ENCODE results near the gene ZNF57.
"Not testable (repeated sequence)": the region's sequence is repeated elsewhere in the genome, so short reads cannot be mapped to it uniquely, and the experiment has no call there.

The ZNF57 gene

GRCh38 chr19:2952953-2953481 lies 52.3 kb downstream of the ZNF57 start:
- DNase-seq (ENCODE audit: low read depth in 2 of 2) = no peak

GRCh38 chr19:2957160-2957559 lies 56.4 kb downstream of the ZNF57 start:
- DNase-seq (ENCODE audit: low read depth in 2 of 2) = no peak

GRCh38 chr19:2960120-2960519 lies 59.4 kb downstream of the ZNF57 start:
- no peak for DNase-seq (ENCODE audit: low read depth in 2 of 2)

GRCh38 chr19:2962018-2962670 lies 61.4 kb downstream of the ZNF57 start:
- peak in 1 of 2 donors; percentile 61 for DNase-seq (ENCODE audit: low read depth in 2 of 2)

GRCh38 chr19:2963122-2963521 lies 62.4 kb downstream of the ZNF57 start:
- no peak for DNase-seq (ENCODE audit: low read depth in 2 of 2)

GRCh38 chr19:2963631-2964030 lies 62.9 kb downstream of the ZNF57 start:
- not testable (repeated sequence) for DNase-seq (ENCODE audit: low read depth in 2 of 2)

- no peak for DNase-seq (ENCODE audit: low read depth in 2 of 2)
These were observed 64.1 kb downstream of the ZNF57 start for GRCh38 chr19:2964874-2965273.

GRCh38 chr19:2967972-2968371 lies 67.2 kb downstream of the ZNF57 start:
- DNase-seq (ENCODE audit: low read depth in 2 of 2) = no peak

Measured in stimulated activated CD4-positive, alpha-beta T cell treated with anti-CD3 and anti-CD28 coated beads, Interleukin-1b, Interleukin-23, amount 100 ng/mL, for 4 hours (primary cell).